NCI-H1417 treated with DMSO at 0.1 percent for 48 hours (cell line): Measurements from ENCODE around the gene ABLIM2.

Experiments
- DNase-seq: peaks from one replicate; lab custom pipeline; 2025; lab: John Stamatoyannopoulos, UW

ABLIM2 gene

DNA sequence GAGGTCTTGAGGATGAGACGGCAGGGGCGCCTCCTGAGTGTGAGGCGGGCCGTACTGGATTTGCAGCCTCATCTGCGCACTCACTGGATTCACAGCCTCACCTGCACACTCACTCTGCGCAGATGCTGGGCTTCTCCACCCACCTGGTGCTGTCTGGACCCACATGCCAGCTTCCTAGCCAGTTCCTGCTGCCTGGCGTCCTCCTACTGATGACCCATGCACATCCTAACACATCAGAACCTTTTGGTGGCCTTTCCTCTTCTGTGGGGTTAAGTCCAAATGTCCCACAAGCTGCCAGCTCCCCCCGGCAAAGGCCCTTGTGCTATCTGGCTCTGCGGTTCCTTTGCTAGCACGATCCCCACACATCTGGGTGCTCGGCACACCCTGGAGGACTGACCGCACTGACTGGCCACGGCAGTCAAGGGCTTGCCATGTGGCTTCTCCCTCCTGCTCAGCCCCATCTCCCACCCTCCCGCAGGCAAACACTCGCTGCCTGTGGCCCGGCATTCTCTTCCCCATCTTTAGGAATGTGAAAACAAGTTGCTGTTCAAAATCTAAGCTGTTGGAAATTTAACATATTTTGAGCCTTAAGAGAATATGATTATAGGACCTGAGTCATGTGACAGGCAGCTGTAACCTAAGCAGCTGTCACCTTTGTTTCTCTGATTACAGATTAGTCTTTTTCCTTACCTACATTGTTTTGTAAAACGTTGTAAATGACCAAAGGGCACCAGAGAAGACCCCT lies 179.5 kb downstream of the ABLIM2 start:
- DNase-seq: no peak

DNA sequence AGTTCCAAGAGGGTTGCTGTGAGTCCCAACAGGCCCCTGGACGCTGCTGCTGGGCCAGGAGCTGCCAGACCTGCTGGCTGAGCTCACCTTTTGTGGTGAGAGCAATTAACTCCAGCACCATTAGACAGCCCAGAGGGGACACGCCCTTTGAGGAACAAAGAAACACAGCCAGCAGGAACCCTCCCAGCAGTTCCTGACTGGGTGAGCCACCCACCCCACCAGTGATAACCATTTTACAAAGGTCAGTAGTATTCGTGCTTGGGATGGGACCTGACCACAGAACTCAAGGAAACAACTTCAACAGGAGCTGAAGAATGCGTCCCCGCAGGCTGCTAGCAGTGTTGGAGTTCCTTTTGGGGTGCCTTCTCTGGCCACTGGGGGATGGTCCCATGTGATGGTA lies 180.1 kb downstream of the ABLIM2 start:
- no peak for DNase-seq

DNA sequence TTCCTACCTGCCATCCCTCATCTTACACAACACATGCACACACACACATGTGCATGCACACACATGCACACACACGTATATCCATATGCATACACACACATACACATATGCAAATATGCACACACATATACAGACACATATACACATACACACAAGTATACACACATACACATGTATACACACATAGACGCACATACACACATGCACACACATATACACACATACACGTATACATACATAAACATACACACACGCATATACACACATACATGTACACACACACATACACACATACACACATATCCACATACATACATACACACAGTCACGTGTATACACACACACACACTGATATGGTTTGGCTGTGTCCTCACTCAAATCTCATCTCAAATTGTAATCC lies 182.0 kb downstream of the ABLIM2 start:
- DNase-seq: no peak

DNA sequence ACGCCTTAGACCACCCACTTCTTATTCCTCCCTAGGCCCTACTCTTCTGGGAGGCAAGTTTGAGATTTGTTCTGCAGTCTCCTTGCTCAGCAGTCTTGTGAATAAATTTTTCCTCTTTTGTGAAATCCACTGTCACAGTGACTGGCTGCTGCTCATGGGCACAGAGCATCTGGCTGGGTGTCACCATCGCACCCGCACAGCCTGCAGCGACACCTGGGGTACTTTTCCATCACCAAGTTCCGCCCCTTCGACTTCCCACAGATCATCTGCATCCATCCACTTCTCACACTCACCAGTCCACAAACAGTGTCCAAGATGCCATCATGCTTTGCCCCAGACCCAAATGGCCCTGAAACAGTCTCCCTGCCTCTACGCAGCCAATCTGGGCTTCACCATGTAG lies 182.6 kb downstream of the ABLIM2 start:
- DNase-seq: no peak

DNA sequence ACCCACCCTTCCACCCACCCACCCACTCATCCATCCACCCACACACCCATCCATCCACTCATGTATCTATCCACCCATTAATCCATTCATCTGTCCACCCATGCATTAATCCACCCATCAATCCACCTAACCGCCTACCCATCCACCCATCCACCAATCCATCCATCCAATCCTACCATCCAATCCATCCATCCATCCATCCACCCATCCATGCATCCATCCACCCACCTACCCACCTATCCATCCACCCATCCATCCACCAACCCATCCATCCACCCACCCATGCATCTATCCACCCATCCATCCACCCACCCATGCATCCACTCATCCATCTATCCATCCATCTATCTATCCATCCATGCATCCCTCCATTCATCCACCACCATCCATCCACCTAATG lies 184.2 kb downstream of the ABLIM2 start:
- DNase-seq: no peak

DNA sequence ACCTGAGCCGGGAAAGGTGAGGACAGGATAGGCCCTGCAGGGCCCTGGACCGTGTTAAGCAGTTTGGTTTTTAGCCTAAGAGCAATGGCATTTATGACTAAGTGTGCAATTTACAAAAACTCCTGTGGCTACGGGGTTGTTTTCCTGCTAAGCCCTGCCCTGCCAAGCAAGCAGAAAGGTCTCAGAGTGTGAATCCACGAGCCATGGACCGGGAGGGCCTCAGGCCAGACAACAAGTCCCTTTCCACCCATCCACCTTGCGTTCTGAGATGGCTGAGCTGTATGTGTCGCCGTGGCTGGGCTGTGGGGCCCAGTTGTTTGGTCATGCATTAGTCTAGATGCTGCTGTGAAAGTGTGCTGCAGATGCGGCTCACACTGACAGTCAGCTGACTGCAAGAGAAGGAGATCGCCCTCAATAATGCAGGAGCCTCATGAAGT lies 185.1 kb downstream of the ABLIM2 start:
- no peak for DNase-seq

DNA sequence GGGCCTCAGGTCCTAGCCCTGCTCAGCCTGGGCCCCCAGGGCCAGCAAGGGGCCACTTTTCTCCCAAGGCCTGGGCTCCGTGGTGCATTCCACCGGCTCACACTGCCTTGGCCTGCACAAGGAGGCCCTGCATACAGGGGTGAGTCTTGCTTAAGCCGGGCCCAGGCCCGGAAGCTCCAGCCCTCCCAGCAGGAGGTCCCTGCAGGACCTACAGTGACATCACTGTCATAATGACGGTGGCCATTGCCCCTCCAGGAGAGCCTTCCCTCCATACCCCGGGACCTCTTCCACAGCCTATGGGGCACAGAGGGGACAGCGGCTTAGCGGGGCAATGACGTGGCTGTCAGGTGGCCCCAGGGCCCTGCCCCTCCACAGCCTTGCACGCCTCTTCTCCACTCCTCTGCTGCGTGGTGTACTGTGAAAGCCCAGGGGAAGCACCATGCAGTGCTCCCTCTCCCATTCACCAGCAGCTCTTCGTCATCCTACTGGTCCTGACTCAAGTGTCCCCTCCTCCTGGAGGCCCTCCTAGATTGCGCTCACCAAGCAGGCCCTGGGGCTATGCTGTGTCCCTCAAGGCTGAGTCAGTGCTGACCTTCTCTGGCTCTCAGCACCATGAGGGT lies 186.6 kb downstream of the ABLIM2 start:
- no peak for DNase-seq

DNA sequence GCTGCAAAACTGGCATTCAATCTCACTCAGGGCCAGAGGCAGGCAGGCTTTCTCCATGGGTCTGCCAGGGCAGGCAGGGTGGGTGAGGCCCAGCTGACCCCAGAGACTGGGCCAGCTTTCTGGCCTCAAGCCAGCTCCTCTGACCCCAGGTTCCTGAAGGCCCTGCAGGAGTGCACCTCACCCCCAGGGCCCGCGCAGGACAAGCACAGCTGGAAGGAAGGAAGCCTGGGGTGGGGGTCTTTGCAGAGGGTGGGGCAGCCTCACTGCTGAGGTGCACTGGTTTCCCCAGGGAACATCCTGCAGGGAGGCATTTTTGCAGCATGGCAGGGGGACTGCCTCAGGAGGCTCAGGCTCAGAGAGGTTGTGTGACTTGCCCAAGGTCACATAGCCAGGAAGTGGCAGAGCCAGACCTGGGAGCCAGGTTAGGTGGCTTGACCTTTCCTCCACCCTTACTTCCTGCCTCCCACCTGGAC lies 187.4 kb downstream of the ABLIM2 start:
- no peak for DNase-seq

DNA sequence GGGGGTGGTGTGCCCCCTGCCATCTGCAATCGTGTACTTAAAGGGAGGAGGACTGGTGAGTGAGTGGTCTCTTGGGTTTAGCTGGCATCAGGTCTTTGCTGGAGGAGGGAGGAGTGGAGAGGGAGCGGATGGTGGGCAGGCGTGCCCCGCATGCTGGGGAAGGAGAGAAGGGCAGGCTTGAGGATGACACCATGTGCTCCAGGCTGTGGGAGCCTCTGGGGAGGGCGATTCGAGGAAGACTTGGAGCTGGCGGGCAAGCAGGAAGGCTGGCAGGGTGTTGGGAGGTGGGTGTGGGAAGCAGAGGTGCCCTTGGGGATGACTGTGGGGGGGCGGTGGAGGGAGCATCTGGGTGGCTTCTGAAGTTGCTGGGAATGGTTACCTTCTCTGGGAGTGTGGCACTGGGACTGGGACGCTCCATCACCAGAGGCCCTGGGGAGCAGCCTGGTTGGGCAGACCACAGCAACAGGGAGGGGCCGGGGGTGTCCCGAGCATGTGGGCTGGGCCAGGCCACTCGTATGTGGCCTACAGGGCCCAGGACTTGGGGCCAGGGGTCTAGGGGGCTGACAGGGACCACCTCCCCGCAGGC lies 188.2 kb downstream of the ABLIM2 start:
- no peak for DNase-seq

DNA sequence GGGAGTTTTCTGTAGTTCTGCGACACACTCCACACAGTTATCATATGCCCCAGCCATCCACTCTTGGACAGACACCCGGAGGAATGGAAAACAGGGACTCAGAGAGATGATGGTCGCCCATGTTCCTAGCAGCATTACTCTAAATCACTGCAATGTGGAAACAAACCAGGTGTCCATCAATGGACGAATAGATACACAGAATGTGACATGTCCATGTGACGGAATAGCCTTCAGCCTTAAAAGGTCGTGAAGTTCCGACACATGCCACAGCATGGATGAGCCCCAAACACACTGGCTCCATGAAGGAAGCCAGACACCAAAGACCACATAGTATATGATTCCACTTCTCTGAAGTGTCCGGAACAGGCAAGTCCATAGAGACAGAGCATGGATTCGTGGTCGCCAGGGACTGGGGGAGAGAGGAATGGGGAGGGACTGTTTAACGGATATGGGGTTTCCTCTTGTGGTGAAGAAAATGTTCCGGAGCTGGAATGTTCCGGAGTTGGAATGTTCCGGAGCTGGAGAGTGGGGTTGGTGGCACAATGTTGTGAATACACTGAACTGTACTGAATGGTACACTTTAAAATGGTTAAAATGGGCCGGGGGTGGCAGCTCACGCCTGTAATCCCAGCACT lies 190.2 kb downstream of the ABLIM2 start:
- DNase-seq: no peak

DNA sequence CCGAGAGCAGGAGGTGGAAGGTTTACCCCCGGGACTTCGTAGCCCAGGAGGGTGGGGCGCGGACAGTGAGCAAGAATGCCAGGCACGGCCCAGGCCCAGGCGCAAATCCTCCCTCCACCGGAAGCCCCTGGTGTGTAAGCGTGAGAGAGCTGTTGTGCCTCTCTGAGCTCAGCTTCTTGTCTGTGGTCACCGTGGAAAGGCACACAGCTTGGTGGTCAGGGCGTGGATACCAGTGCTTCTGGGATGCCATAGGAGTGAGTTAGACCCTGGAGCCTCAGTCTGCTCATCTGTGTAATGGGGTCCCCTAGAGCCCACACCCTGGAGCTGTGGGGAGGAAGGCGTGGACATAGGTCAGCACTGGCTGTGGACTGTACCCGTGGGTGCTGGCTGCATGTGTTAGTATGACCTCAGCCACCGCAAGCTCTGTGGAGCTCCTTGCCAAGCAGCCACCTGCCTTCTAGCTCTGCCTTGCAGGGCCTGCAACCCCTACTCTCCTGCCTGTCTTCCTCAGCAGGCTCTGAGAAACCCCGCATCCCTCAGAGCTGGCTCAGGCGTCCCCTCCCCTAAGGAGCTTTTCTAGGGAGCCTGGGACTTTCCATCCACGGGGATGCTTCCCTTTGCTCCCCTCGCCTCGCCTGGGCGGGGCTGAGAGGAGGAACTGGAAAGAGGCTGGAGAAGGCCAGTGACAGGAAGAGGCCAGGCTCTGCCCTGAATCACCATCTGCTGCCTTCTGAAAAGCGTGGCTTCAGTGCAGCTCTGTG lies 190.9 kb downstream of the ABLIM2 start:
- DNase-seq: no peak

DNA sequence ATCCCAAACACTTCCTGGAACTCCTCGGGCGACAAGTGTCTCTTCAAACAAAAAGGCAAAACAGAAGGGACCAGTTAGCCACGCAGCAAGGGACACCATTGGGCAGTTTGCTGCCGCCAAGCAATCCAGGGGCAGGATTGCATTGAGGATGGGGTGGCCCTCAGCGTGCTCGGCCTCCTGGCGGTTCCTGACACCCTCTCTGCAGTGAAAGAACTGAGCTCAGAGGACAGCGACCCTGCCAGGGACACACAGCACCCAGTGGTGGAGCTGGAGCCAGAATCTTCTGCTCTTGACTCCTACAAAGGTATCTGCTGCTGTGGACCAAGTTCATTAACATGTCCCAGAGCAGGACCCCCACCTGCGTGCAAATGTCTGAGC lies 191.6 kb downstream of the ABLIM2 start:
- DNase-seq: no peak

DNA sequence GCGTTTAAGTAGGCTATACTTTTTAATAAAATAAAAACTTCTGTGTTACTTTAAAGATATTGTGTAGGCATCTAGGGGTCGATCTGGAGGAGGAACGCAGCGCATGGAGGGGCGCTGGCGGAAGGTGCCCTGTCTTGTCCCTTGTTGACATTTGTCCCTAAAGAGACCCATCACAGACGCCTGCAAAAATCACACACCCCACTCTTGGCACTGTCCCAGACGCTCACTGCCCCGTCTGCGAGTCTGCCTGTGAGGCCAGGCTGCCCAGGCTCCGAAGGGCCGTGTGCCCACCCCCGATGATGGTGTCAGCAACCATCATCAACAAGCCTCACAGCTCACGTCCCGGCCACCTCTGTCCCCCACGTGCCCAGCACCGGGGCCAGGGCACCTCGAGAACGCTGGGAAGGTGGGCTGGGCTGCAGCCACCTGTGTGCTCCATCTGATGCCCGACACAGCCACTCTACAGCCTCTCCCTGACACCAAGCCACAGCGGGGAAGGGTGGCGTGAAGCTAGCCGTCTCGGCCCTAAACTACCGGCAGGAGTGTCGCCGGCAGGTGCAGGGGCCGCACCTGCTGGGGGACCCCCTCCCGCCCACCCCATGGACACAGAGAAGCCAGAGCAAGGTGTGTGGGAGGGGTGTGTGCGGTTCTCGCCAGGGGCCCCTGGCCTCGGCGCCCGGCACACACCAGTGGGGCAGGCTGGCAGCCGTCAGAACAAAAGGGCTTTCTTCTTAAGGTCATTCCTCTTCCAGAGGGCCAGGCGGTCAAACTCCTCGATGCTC lies 192.1 kb downstream of the ABLIM2 start:
- DNase-seq: no peak

DNA sequence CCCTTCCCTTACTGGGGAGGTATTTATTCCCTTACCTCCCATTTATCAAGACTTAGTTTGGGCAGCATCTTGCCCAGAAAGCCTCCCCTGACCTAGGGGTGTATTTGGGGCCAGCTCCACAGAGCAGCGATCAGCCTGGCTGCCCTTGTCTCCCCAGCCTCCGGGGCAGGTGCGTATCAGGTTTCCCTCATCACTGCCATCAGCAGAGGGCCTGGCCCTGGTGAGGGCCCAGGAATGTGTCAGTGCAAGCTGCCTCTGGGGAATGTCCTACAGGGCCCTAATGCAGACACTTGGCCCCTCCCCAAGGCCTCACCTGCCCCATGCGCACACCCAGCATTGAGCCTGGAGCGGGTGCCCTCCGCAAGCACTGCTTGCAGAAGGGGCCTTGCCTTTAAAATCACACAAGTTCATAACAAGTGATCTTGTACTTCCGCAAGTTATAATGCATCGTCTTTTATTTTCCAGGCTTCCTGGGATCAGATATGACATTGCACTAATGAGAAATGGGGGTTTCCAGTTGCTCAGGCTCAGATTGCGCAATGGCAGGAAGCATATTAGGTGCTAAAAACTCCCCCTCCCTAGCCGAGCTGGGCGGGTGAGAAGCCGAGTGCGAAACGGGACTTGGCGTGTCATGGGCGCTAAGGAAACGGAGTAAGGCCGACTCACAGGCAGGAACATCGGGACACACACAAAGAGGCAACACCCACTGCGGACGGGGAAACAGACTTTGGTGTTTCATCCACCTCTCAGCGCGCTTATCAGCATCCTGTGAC lies 193.5 kb downstream of the ABLIM2 start:
- DNase-seq: no peak

DNA sequence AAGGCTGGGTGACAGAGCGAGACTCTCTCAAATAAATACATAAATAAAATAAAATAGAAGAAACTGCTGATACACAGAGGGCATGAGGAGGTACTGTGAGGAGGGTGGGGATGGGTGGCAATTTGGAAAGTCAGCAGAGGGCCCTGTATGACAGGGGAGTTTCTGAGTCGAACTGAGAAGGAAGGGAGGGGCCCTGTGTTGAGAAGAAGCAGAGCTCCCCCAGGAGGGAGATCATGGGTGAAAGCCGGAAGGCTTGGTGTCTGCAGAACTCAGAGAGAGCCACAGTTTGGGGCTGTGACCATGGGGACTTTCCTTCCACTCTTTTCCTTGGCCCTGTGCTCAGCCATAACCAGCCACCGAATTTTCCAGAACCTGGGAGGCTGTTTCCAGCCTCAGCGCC lies 194.2 kb downstream of the ABLIM2 start:
- DNase-seq: no peak

DNA sequence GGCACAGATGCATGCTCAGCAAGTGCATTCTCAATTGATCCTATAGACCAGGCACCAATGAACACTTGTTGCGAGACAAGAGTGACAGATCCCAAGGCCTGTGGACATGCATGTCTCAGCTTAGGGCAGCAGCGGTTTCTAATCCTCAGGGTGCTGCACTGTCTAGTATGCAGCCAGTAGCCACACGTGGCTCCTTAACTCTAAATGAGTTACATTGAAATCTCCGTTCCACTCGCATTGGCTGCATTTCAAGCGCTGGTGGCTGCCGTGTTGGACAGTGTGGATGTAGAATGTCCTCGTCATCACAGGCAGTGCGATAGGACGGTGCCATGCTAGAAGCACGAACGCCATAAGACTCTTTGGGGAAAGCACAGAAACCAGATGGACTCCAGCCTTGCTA lies 194.9 kb downstream of the ABLIM2 start:
- no peak for DNase-seq

DNA sequence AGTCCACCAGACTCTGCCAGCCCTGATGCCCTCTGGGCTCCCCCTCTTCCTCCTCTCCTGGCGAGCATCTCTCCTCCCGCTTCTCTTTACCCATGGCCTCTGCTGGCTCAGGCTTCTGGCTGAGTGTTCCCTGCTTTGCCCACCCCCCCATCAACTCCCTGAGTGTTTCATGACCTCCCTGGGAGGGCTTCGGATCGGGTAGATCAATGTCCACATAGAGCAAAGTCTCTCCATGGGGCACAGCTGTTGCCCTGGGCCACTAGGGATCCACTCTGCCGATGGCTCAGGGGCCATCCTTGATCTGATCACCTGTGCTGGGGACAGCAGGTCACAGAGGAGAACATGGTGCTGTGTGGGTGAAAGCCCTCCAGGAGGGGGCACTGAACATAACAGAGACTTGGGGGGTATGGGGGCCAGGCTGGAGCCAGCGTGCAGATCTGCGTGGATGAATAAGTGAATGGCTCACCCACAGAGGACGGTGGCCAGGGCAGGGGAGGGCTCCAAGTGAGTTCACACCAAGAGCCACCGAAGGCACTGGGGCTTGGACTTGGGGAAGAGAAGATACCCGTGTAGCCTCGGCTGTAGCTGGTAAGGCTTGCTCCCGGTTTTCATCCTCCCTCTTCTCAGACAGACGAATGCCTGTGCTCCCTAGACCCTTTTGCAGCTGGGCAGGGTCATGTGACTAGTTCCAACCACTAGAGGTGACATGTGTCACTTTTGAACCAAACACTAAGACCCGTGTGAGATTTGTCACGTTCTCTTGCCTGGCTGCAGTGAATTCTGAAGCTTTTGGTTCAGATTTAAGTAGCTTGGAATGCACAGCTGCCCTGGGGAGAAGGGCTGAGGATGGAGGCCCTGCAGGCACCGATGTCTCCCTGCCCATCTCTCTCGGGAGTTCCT lies 195.8 kb downstream of the ABLIM2 start:
- no peak for DNase-seq

DNA sequence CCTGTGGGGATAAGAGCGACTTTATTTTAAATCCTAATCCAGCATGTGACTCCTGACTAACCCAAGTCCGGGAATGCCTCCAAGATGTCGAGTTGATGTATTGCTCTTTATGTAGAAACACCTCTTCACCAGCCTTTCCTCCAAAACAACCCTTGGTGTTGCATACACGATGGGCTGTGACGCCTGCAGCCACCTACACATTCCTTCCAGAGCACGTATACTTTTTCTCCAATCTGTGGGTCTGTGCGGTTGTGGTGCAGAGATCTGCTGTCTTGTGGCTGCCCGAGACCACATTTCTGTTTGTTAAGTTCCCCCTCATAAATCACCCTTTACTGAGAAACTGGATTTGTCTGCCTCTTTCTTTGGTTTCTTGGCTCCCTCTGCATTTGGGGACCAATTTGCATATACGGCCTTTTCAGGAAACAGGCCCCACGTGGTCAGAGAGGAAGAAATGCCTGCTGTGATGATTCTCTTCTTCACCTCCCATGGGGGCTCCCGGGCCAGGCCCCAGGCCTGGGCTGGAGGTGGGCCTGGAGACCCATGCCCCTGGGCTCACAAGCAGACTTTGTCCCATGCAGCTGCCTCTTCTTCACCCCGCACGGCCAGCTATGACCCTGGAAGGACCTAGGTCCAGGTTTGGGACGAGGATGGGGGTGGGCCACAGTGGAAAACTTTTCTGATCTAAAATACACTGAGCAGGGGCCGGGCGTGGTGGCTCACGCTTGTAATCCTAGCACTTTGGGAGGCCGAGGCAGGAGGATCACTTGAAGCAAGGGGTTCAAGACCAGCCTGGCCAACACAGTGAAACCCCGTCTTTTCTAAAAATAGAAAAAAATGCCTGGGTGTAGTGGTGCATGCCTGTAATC lies 197.6 kb downstream of the ABLIM2 start:
- no peak for DNase-seq
